Natural killer cell (primary cell): ENCODE measurements around the gene TMEM169. TPM values are rescaled to one million over a fixed set of nuclear protein-coding genes. Genes with fewer than 3 reads are reported as not detected.

Source experiments
- ATAC-seq, 3 donors: fragments of 150-1000 bp in 2 of 3; fragments of 200-7000 bp in 1 of 3; cut with Tn5 transposase; 1 replicate in 1 of 3; 2 replicates in 2 of 3; pipeline ENCODE4 v1.10.0; 2021; ENCODE audit warnings: mild to moderate bottlenecking in 2 of 3, moderate library complexity in 2 of 3
- DNase-seq, 2 donors: peaks; one replicate each; pipeline versions ENCODE4 v3.0.0 to v3.0.0-alpha.2; 2013 to 2021; ENCODE audit warnings: mixed read lengths in 1 of 2
- H3K27ac ChIP-seq: one replicate; pipeline ENCODE4 v1.5.1; 2013; ENCODE audit warnings: mild to moderate bottlenecking, low read length
- H3K27me3 ChIP-seq: one replicate; pipeline ENCODE4 v1.6.1; 2013; ENCODE audit warnings: low read length; ENCODE audit not compliant: control insufficient read depth, insufficient read depth
- H3K36me3 ChIP-seq: one replicate; pipeline ENCODE4 v1.6.1; 2013; ENCODE audit warnings: low read length; ENCODE audit not compliant: control insufficient read depth, insufficient read depth
- H3K4me1 ChIP-seq: one replicate; pipeline ENCODE4 v1.6.1; 2013; ENCODE audit warnings: low read length; ENCODE audit not compliant: control insufficient read depth, insufficient read depth
- H3K4me3 ChIP-seq: one replicate; pipeline ENCODE4 v1.5.1; 2013; ENCODE audit warnings: low read length
- H3K9me3 ChIP-seq: one replicate; pipeline ENCODE4 v1.6.1; 2013; ENCODE audit warnings: low read length; ENCODE audit not compliant: control insufficient read depth, insufficient read depth
- H3K27ac Mint-ChIP-seq, 2 donors: one replicate each; pipeline ENCODE4 v1.8.0; 2022; ENCODE audit warnings: mild to moderate bottlenecking in 2 of 2, mixed read lengths in 2 of 2, moderate library complexity in 1 of 2
- H3K27me3 Mint-ChIP-seq, 2 donors: one replicate each; pipeline ENCODE4 v1.8.0; 2022; ENCODE audit warnings: low read depth in 2 of 2, mixed read lengths in 2 of 2
- H3K36me3 Mint-ChIP-seq: one replicate; pipeline ENCODE4 v1.8.0; 2022; ENCODE audit warnings: mixed read lengths
- H3K4me1 Mint-ChIP-seq, 2 donors: one replicate each; pipeline ENCODE4 v1.8.0; 2022; ENCODE audit warnings: mixed read lengths in 2 of 2
- H3K4me3 Mint-ChIP-seq: one replicate; pipeline ENCODE4 v1.8.0; 2022; ENCODE audit warnings: mild to moderate bottlenecking, moderate library complexity, mixed read lengths
- H3K9me3 Mint-ChIP-seq, 2 donors: one replicate each; pipeline ENCODE4 v1.8.0; 2022; ENCODE audit warnings: mixed read lengths in 2 of 2
- WGBS: methylation state at CpG from one replicate; pipeline ENCODE4 v1.1.7; 2013; ENCODE audit warnings: missing lambda C conversion rate; ENCODE audit not compliant: insufficient coverage; 5-methylcytosine and 5-hydroxymethylcytosine counted together
- intact Hi-C: fragments of 100-400 bp; cut with micrococcal nuclease; formaldehyde crosslinking; loops from one replicate; pipeline ENCODE4 v1.14.2; 2022
- total RNA-seq, 4 donors: library from RNA; stranded (reverse); fragments of 120-200 nt in 1 of 4; gene quantifications; one replicate each; pipeline versions ENCODE4 v1.2.3 to v1.2.4, GENCODE V29; 2013 to 2022
- TF ChIP-seq, protein P1 (sequence below): fragments of 200-600 bp; IDR thresholded peaks from one replicate; pipeline ENCODE4 v1.8.0; 2022; ENCODE audit warnings: antibody characterized with exemption

TMEM169 gene
- total RNA-seq, 3 donors from 2014 or later (not counting 1 experiment from before 2014, with no cell fraction given): 0.68 to 1.5 (median 0.98) TPM

DNA sequence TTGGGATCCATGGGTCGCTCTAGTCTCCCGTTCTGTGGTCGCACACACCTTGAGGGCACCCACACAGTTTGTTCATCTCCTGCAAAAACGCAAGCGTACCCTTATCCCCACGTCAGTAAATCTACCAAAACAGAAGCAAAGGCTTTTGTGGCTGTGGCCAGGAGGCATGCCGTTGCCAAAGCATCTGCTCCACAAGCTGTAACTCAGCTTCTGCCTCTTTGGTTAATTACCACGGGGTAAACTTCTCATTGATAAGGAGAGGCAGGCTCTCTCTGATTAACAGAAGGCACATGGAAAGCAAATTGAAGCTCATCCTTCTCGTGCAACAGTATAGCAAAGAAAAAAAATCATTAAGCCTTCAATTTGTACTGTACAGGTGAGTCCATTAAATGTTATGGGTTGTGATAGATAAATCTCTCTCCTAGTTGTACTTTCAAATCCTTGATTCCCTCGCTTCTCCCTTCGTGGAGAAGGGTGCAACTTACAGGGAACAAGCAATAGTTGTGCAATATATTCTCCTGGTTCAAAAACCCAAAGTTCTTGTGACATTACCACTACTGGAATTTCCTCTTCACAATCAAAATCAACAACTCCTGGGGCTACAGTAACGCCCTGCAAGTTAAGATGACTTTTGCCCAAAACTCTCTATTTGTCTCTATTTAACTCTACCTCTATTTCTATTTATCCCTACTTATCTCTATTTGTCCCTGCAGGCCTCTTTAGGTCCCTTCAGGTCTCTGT is 10.4 kb upstream of the TMEM169 start:
- no peaks in the 10 kb centered on the region for H3K36me3 Mint-ChIP-seq
- H3K4me1 Mint-ChIP-seq: peaks cover 19 to 42% of the 10 kb centered on the region in 2 donors

DNA sequence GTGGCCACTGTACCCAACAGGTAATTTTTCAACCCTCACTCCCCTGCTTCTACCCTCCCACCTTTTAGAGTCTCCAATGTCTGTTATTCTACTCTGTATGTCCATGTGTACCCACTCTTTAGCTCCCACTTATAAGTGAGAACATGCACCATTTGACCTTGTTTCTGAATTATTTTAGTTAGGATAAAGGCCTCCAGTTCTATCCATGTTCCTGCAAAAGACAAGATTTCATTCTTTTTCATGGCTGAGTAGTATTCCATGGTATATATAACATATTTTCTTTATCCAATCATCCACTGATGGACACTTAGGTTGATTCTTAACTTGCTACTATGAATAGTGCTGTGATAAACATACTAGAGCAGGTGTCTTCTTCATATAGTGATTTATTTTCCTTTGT is 9.2 kb upstream of the TMEM169 start:
- Mint-ChIP-seq H3K27ac (no peak overlapping the region), H3K27me3 (no peaks in the 10 kb centered on the region), H3K36me3 (no peaks in the 10 kb centered on the region), H3K4me1 (peaks cover 13 to 42% of the 10 kb centered on the region in 2 donors), H3K4me3 (no peak overlapping the region), H3K9me3 (no peaks in the 10 kb centered on the region)
- ATAC-seq (no peak), DNase-seq (no peak)
- Histone ChIP-seq H3K27ac (no peak overlapping the region), H3K4me3 (no peak overlapping the region), H3K27me3 (no peaks in the 10 kb centered on the region), H3K9me3 (no peaks in the 10 kb centered on the region), H3K4me1 (no peaks in the 10 kb centered on the region), H3K36me3 (peaks cover 15% of the 10 kb centered on the region)
- intact Hi-C loops: no loop called here
- TF ChIP-seq, protein P1, sequence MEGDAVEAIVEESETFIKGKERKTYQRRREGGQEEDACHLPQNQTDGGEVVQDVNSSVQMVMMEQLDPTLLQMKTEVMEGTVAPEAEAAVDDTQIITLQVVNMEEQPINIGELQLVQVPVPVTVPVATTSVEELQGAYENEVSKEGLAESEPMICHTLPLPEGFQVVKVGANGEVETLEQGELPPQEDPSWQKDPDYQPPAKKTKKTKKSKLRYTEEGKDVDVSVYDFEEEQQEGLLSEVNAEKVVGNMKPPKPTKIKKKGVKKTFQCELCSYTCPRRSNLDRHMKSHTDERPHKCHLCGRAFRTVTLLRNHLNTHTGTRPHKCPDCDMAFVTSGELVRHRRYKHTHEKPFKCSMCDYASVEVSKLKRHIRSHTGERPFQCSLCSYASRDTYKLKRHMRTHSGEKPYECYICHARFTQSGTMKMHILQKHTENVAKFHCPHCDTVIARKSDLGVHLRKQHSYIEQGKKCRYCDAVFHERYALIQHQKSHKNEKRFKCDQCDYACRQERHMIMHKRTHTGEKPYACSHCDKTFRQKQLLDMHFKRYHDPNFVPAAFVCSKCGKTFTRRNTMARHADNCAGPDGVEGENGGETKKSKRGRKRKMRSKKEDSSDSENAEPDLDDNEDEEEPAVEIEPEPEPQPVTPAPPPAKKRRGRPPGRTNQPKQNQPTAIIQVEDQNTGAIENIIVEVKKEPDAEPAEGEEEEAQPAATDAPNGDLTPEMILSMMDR: no peak

More for the DNA sequence above, 10.4 kb upstream of the TMEM169 start:
- TF ChIP-seq, protein P1: no peak
- whole genome bisulfite sequencing: 98% methylated on average over 11 of the region's 12 CpGs
- Mint-ChIP-seq H3K4me3 (no peak overlapping the region), H3K27ac (no peak overlapping the region), H3K27me3 (no peaks in the 10 kb centered on the region), H3K9me3 (no peaks in the 10 kb centered on the region)
- ATAC-seq: no peak
- Histone ChIP-seq H3K4me3 (no peak overlapping the region), H3K27me3 (no peaks in the 10 kb centered on the region), H3K27ac (no peak overlapping the region), H3K36me3 (peaks cover 15% of the 10 kb centered on the region), H3K9me3 (no peaks in the 10 kb centered on the region), H3K4me1 (no peaks in the 10 kb centered on the region)
- no peak for DNase-seq
- intact Hi-C loops: no loop called here

DNA sequence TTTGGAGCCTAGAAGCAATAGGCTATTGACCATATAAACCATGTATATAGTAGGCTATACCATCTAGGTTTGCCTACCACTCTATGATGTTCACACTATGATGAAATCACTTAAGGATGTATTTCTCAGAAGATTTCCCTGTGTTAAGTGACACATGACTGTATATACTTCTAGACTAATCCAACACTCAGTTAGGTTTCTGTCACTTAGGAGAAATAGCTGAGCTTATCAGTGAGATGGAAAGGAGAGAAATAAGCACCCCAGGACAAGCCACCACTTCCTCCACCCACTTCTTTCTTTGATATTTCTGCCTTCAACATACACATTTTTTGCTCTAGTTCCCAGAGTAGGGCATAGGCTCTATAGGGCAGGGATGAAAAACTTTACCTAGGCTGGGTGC is 7.9 kb upstream of the TMEM169 start:
- intact Hi-C loops: no loop called here
- no peaks in the 10 kb centered on the region for H3K4me1 ChIP-seq
- H3K36me3 ChIP-seq: peaks cover 15% of the 10 kb centered on the region
- no peaks in the 10 kb centered on the region for H3K9me3 Mint-ChIP-seq
- no peaks in the 10 kb centered on the region for H3K27me3 Mint-ChIP-seq
- H3K9me3 ChIP-seq: no peaks in the 10 kb centered on the region
- DNase-seq: no peak
- H3K27ac Mint-ChIP-seq: no peak overlapping the region
- H3K27me3 ChIP-seq: no peaks in the 10 kb centered on the region
- no peak overlapping the region for H3K4me3 Mint-ChIP-seq
- no peak overlapping the region for H3K27ac ChIP-seq
- H3K4me1 Mint-ChIP-seq: peaks cover 13 to 37% of the 10 kb centered on the region in 2 donors
- no peaks in the 10 kb centered on the region for H3K36me3 Mint-ChIP-seq
- no peak for ATAC-seq
- TF ChIP-seq, protein P1: no peak
- no peak overlapping the region for H3K4me3 ChIP-seq

DNA sequence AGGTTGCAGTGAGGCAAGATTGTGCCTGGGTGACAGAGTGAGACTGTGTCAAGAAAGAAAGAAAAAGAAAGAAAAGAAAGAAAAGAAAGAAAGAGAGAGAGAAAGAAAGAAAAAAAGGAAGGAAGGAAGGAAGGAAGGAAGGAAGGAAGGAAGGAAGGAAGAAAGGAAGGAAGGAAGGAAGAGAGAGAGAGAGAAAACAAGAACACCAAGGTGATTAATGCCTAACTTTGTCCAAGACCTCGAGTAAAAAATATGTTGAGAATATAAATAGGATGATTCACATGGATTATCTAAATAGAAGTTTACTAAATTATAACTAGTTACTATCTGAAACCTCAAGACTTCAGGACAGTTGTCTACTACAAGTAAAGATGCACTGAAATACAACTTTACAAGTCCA is 7.3 kb upstream of the TMEM169 start:
- Histone ChIP-seq H3K36me3 (peaks cover 15% of the 10 kb centered on the region), H3K4me3 (no peak overlapping the region), H3K4me1 (no peaks in the 10 kb centered on the region), H3K27ac (no peak overlapping the region), H3K9me3 (no peaks in the 10 kb centered on the region), H3K27me3 (no peaks in the 10 kb centered on the region)
- Mint-ChIP-seq H3K4me3 (no peak overlapping the region), H3K9me3 (no peaks in the 10 kb centered on the region), H3K4me1 (peaks cover 10 to 32% of the 10 kb centered on the region in 2 donors), H3K27ac (no peak overlapping the region), H3K36me3 (no peaks in the 10 kb centered on the region), H3K27me3 (no peaks in the 10 kb centered on the region)
- intact Hi-C loops: no loop called here
- ATAC-seq (no peak), DNase-seq (no peak)
- whole genome bisulfite sequencing: no CpG with 5 or more reads among the region's 1 CpG
- TF ChIP-seq, protein P1: no peak
